Neural cell (in vitro differentiated cells): Measurements from ENCODE around the gene GRHL3. TPM values are rescaled to one million over a fixed set of nuclear protein-coding genes. Genes with fewer than 3 reads are reported as not detected.

ENCODE experiments used
- H2AFZ ChIP-seq: fragments of 200-600, 300-800 bp; sonication (generic), shearing (Covaris generic); 2 replicates; pipeline ENCODE4 v1.6.0; 2014; ENCODE audit warnings: low read depth, mild to moderate bottlenecking, antibody characterized with exemption, low read length, moderate library complexity
- H3F3A ChIP-seq: fragments of 200-600 bp; shearing (Covaris generic); 2 replicates; pipeline ENCODE4 v1.6.1; 2016; ENCODE audit warnings: mild to moderate bottlenecking, moderate library complexity, mixed read lengths, antibody characterized with exemption, low read length; ENCODE audit not compliant: insufficient read depth, poor library complexity, severe bottlenecking
- H3K27ac ChIP-seq: fragments of 200-600, 300-800 bp; sonication (generic), shearing (Covaris generic); 2 replicates; pipeline ENCODE4 v1.5.1; 2014; ENCODE audit warnings: mild to moderate bottlenecking, low read length, moderate library complexity
- H3K27me3 ChIP-seq: fragments of 300-800, 200-600 bp; sonication (generic), shearing (Covaris generic); 2 replicates; pipeline ENCODE4 v1.6.0; 2014; ENCODE audit warnings: mild to moderate bottlenecking, low read depth, low read length, moderate library complexity; ENCODE audit not compliant: insufficient read depth
- H3K36me3 ChIP-seq: fragments of 300-800, 200-600 bp; sonication (generic), shearing (Covaris generic); 2 replicates; pipeline ENCODE4 v1.5.1; 2014; ENCODE audit warnings: mild to moderate bottlenecking, antibody characterized with exemption, low read length, moderate library complexity; ENCODE audit not compliant: insufficient read depth
- H3K4me2 ChIP-seq: fragments of 300-800, 200-600 bp; sonication (generic), shearing (Covaris generic); 2 replicates; pipeline ENCODE4 v1.6.0; 2014; ENCODE audit warnings: mild to moderate bottlenecking, low read length
- H3K4me3 ChIP-seq: fragments of 300-800, 200-600 bp; sonication (generic), shearing (Covaris generic); 2 replicates; pipeline ENCODE4 v1.5.1; 2014; ENCODE audit warnings: mild to moderate bottlenecking, low read length, moderate library complexity
- H3K79me2 ChIP-seq: fragments of 200-600 bp; shearing (Covaris generic); replicated peaks from 2 replicates; pipeline ENCODE4 v1.6.0; 2014; ENCODE audit warnings: mild to moderate bottlenecking, low read length, moderate library complexity; ENCODE audit not compliant: insufficient read depth
- H3K9ac ChIP-seq: fragments of 300-800, 200-600 bp; sonication (generic), shearing (Covaris generic); 2 replicates; pipeline ENCODE4 v1.6.1; 2016; ENCODE audit warnings: mild to moderate bottlenecking, low read length, mixed read lengths
- H3K9me2 ChIP-seq: fragments of 200-600 bp; shearing (Covaris generic); 2 replicates; pipeline ENCODE4 v1.6.1; 2016; ENCODE audit warnings: mild to moderate bottlenecking, low read length, mixed read lengths; ENCODE audit not compliant: insufficient read depth
- H3K9me3 ChIP-seq: fragments of 200-600, 300-800 bp; sonication (generic), shearing (Covaris generic); 2 replicates; pipeline ENCODE4 v1.6.1; 2016; ENCODE audit warnings: mild to moderate bottlenecking, mixed run types, low read length, moderate library complexity, mixed read lengths
- H4K20me1 ChIP-seq: fragments of 200-600 bp; shearing (Covaris generic); 2 replicates; pipeline ENCODE4 v1.6.1; 2016; ENCODE audit warnings: mild to moderate bottlenecking, mixed run types; ENCODE audit not compliant: insufficient read depth
- EP300 ChIP-seq: fragments of 450-650 bp; conservative IDR thresholded peaks from 2 replicates; pipeline ENCODE4 v1.6.1; 2014; ENCODE audit warnings: antibody characterized with exemption, mild to moderate bottlenecking, moderate library complexity; ENCODE audit not compliant: poor library complexity, severe bottlenecking
- EZH2 ChIP-seq: fragments of 200-600, 300-800 bp; shearing (Covaris generic), sonication (generic); IDR thresholded peaks from 2 replicates; pipeline ENCODE4 v1.6.1; 2014; ENCODE audit warnings: antibody characterized with exemption, low read length, borderline replicate concordance, mild to moderate bottlenecking; ENCODE audit not compliant: insufficient read depth, poor library complexity, severe bottlenecking
- MXI1 ChIP-seq: fragments of 450-650 bp; conservative IDR thresholded peaks from 2 replicates; pipeline ENCODE4 v1.6.1; 2014; ENCODE audit warnings: antibody characterized with exemption, mild to moderate bottlenecking; ENCODE audit not compliant: poor library complexity, severe bottlenecking
- POLR2AphosphoS5 ChIP-seq: IDR thresholded peaks from 2 replicates; pipeline ENCODE4 v1.6.1; 2012
- RAD21 ChIP-seq: fragments of 450-650 bp; conservative IDR thresholded peaks from 2 replicates; pipeline ENCODE4 v1.6.1; 2014; ENCODE audit warnings: antibody characterized with exemption, mild to moderate bottlenecking, moderate library complexity
- SMC3 ChIP-seq: fragments of 450-650 bp; conservative IDR thresholded peaks from 2 replicates; pipeline ENCODE4 v1.6.1; 2014; ENCODE audit warnings: antibody characterized with exemption, mild to moderate bottlenecking, moderate library complexity; ENCODE audit not compliant: poor library complexity
- TAF1 ChIP-seq: IDR thresholded peaks from 2 replicates; pipeline ENCODE4 v1.6.1; 2012; ENCODE audit warnings: low read depth
- polyA plus RNA-seq: library from polyadenylated mRNA; depleted of rRNA; stranded (reverse); fragments of >200 nt; gene quantifications from 2 replicates; pipeline ENCODE4 v1.2.3, GENCODE V29; 2014
- TF ChIP-seq, protein P1 (sequence below): IDR thresholded peaks from 2 replicates; pipeline ENCODE4 v1.6.1; 2012; ENCODE audit warnings: borderline replicate concordance
- TF ChIP-seq, protein P2 (sequence below): fragments of 450-650 bp; IDR thresholded peaks from 2 replicates; pipeline ENCODE4 v1.5.1; 2014; ENCODE audit warnings: antibody characterized with exemption, mild to moderate bottlenecking, moderate library complexity; ENCODE audit not compliant: poor library complexity, severe bottlenecking

Gene GRHL3
- polyA plus RNA-seq, 1 donor from 2014 or later: not detected

DNA sequence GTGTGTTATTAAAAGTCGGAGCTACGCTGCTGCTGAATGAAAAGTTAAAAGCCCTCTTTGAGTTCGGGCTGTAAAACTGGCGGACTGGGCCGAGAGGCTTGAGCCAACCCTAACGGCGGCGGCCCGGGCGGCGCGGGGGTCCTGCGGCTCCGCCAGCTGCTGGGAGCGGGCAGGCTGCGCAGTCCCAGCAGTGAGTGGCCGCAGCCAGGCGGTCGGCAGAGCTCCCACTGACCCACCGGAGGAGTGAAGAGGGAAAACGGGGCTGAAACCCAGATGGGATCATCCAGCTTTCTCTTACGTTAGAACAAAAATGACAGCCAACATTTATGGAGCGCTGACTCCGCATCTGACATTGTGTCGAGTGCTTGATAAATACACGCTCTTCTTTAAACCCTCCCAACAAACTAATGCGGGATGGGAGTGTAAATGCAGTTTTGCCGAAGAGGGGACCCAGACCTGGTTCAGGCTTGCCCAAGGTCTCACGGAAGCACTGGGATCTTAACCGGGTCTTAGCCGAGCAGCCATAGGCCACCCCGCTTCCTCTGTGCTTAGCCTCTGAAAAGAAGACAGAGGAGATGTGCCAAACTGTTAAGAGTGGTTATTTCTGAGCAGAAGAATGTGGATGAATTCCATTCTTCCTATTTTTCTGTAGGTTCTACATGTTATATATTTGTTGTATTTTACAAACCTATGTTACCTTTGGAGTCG is 3.5 kb downstream of the GRHL3 start:
- Histone ChIP-seq H3K36me3 (no peaks in the 10 kb centered on the region), H3K4me3 (peak overlapping the region; percentile 58), H3K27me3 (peaks cover 64% of the 10 kb centered on the region), H2AFZ (no peak overlapping the region), H3K4me2 (no peak overlapping the region), H4K20me1 (no peaks in the 10 kb centered on the region), H3K9ac (no peak overlapping the region), H3K9me3 (no peaks in the 10 kb centered on the region), H3K79me2 (no peaks in the 10 kb centered on the region), H3K9me2 (no peaks in the 10 kb centered on the region), H3K27ac (no peak overlapping the region), H3F3A (no peaks in the 10 kb centered on the region)
- TF ChIP-seq SMC3 (no peak), TAF1 (no peak), RAD21 (no peak), EP300 (no peak), MXI1 (no peak), POLR2AphosphoS5 (no peak), EZH2 (no peak)
- TF ChIP-seq, protein P1, sequence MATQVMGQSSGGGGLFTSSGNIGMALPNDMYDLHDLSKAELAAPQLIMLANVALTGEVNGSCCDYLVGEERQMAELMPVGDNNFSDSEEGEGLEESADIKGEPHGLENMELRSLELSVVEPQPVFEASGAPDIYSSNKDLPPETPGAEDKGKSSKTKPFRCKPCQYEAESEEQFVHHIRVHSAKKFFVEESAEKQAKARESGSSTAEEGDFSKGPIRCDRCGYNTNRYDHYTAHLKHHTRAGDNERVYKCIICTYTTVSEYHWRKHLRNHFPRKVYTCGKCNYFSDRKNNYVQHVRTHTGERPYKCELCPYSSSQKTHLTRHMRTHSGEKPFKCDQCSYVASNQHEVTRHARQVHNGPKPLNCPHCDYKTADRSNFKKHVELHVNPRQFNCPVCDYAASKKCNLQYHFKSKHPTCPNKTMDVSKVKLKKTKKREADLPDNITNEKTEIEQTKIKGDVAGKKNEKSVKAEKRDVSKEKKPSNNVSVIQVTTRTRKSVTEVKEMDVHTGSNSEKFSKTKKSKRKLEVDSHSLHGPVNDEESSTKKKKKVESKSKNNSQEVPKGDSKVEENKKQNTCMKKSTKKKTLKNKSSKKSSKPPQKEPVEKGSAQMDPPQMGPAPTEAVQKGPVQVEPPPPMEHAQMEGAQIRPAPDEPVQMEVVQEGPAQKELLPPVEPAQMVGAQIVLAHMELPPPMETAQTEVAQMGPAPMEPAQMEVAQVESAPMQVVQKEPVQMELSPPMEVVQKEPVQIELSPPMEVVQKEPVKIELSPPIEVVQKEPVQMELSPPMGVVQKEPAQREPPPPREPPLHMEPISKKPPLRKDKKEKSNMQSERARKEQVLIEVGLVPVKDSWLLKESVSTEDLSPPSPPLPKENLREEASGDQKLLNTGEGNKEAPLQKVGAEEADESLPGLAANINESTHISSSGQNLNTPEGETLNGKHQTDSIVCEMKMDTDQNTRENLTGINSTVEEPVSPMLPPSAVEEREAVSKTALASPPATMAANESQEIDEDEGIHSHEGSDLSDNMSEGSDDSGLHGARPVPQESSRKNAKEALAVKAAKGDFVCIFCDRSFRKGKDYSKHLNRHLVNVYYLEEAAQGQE: no peak
- TF ChIP-seq, protein P2, sequence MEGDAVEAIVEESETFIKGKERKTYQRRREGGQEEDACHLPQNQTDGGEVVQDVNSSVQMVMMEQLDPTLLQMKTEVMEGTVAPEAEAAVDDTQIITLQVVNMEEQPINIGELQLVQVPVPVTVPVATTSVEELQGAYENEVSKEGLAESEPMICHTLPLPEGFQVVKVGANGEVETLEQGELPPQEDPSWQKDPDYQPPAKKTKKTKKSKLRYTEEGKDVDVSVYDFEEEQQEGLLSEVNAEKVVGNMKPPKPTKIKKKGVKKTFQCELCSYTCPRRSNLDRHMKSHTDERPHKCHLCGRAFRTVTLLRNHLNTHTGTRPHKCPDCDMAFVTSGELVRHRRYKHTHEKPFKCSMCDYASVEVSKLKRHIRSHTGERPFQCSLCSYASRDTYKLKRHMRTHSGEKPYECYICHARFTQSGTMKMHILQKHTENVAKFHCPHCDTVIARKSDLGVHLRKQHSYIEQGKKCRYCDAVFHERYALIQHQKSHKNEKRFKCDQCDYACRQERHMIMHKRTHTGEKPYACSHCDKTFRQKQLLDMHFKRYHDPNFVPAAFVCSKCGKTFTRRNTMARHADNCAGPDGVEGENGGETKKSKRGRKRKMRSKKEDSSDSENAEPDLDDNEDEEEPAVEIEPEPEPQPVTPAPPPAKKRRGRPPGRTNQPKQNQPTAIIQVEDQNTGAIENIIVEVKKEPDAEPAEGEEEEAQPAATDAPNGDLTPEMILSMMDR: no peak

DNA sequence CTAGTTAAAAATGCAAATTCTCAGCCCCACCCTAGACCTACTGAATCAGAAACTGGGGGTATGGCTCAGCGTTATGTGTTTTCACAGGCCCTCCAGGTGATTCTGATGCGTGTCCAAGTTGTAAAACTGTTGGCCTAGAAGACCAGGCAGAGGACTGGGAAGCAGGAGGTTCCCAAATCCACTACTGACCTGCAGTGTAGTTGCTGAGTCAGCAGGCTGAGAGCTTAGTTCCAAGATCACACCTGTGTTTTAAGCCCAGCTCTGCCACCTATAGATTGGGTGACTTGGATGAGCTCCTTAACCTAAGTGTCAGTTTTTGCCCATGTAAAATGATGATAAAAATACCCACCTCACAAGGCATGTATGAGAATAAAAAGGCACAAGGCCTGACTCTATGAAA is 4.1 kb downstream of the GRHL3 start:
- no peaks in the 10 kb centered on the region for H3K9me3 ChIP-seq
- H3K4me3 ChIP-seq: no peak overlapping the region
- no peak overlapping the region for H3K4me2 ChIP-seq
- TF ChIP-seq, protein P2: no peak
- TF ChIP-seq POLR2AphosphoS5: no peak
- TF ChIP-seq SMC3: no peak
- TF ChIP-seq RAD21: no peak
- no peak for TF ChIP-seq EZH2
- TF ChIP-seq, protein P1: no peak
- no peak for TF ChIP-seq TAF1
- no peak for TF ChIP-seq EP300
- no peak for TF ChIP-seq MXI1
- H3F3A ChIP-seq: no peaks in the 10 kb centered on the region
- H3K27ac ChIP-seq: no peak overlapping the region
- no peak overlapping the region for H3K9ac ChIP-seq
- H4K20me1 ChIP-seq: no peaks in the 10 kb centered on the region
- H3K9me2 ChIP-seq: no peaks in the 10 kb centered on the region
- H2AFZ ChIP-seq: no peak overlapping the region
- no peaks in the 10 kb centered on the region for H3K79me2 ChIP-seq
- peaks cover 59% of the 10 kb centered on the region for H3K27me3 ChIP-seq
- H3K36me3 ChIP-seq: no peaks in the 10 kb centered on the region
